Stomach (tissue), 9 donors: ENCODE data around the gene ABCB1. TPM values are rescaled to one million over a fixed set of nuclear protein-coding genes. Genes with fewer than 3 reads are reported as not detected.

Experiments
- DNase-seq, 2 donors: peaks; one replicate each; pipeline versions ENCODE4 v3.0.0 to v3.0.0-alpha.2; 2013 to 2019
- H3K27ac ChIP-seq, 5 donors: fragments of 200-600 bp in 4 of 5; sonication (generic) in 4 of 5; one replicate each; pipeline ENCODE4 v1.5.1; 2013 to 2019; ENCODE audit warnings: mild to moderate bottlenecking in 1 of 5, moderate library complexity in 1 of 5
- H3K27me3 ChIP-seq, 3 donors: fragments of 200-600 bp; sonication (generic); one replicate each; pipeline ENCODE4 v1.5.1; 2017 to 2019; ENCODE audit warnings: mixed run types in 1 of 3
- H3K36me3 ChIP-seq, 4 donors: fragments of 200-600 bp; sonication (generic); 1 replicate in 3 of 4; 2 replicates in 1 of 4; pipeline ENCODE4 v1.5.1; 2016 to 2019
- H3K4me1 ChIP-seq, 4 donors: fragments of 200-600 bp; sonication (generic); one replicate each; pipeline ENCODE4 v1.5.1; 2016 to 2019
- H3K4me3 ChIP-seq, 4 donors: fragments of 200-600 bp; sonication (generic) in 3 of 4; one replicate each; pipeline ENCODE4 v1.5.1; 2016 to 2019; ENCODE audit warnings: mild to moderate bottlenecking in 1 of 4
- H3K9me3 ChIP-seq, 4 donors: fragments of 200-600 bp; sonication (generic); one replicate each; pipeline ENCODE4 v1.5.1; 2016 to 2019
- CTCF ChIP-seq, 7 experiments: fragments of 450-650 bp in 4 of 7; fragments of 200-600 bp in 3 of 7; sonication (generic) in 3 of 7; IDR thresholded peaks; one replicate each; pipeline ENCODE4 v1.5.1; 2016 to 2019; ENCODE audit warnings: antibody characterized with exemption in 7 of 7, control low read depth in 2 of 7, mild to moderate bottlenecking in 1 of 7
- EP300 ChIP-seq: sonication (generic); formaldehyde crosslinking; IDR thresholded peaks from one replicate; pipeline ENCODE4 v1.6.1; 2017; ENCODE audit warnings: antibody characterized with exemption
- POLR2A ChIP-seq, 4 donors: fragments of 450-650 bp; IDR thresholded peaks; one replicate each; pipeline ENCODE4 v1.6.1; 2016; ENCODE audit warnings: antibody characterized with exemption in 4 of 4, control low read depth in 2 of 4, mild to moderate bottlenecking in 1 of 4, moderate library complexity in 1 of 4
- POLR2AphosphoS5 ChIP-seq, 3 donors: sonication (generic); formaldehyde crosslinking; IDR thresholded peaks; one replicate each; pipeline ENCODE4 v1.6.1; 2016; ENCODE audit warnings: antibody characterized with exemption in 3 of 3
- WGBS, 5 donors: extraction: QIAGEN DNeasy Blood & Tissue Kit in 3 of 5; methylation state at CpG; one replicate each; pipeline versions ENCODE4 v1.1.5 to v1.1.7; 2013 to 2018; 5-methylcytosine and 5-hydroxymethylcytosine counted together
- intact Hi-C: fragments of 100-400 bp; cut with DNase I; formaldehyde crosslinking; loops from one replicate; pipeline ENCODE4 v1.15.1; 2023; ENCODE audit warnings: low total_unique reads
- polyA plus RNA-seq, 3 donors: library from polyadenylated mRNA; stranded (reverse); fragments of 200-250 nt; gene quantifications; one replicate each; pipeline ENCODE4 v1.2.3, GENCODE V29; 2013
- total RNA-seq, 5 donors: library from RNA; depleted of rRNA; stranded (reverse); fragments of >200 nt; gene quantifications; one replicate each; pipeline versions ENCODE4 v1.1.0 to v1.2.3, GENCODE V29; 2014 to 2016
- donor health status: healthy with polysubstance abuse.
- donor health status: Bipolar disorder and iron deficiency.
- donor health status: healthy.

The ABCB1 gene
- total and polyA plus RNA-seq, 8 donors, result 0.45 to 10.6 (median 1.7) TPM; not detected in 1

- Histone ChIP-seq H3K4me1 (no peaks in the 10 kb centered on the region), H3K4me3 (no peak overlapping the region), H3K27ac (no peak overlapping the region), H3K9me3 (no peaks in the 10 kb centered on the region), H3K27me3 (no peaks in the 10 kb centered on the region), H3K36me3 (no peaks in the 10 kb centered on the region)
- 57 to 88% (median 70%) methylated on average over 1 of the region's 1 CpG for WGBS, 5 donors
- intact Hi-C loops, result no loop called here
- TF ChIP-seq POLR2A (IDR thresholded peaks at IDR 0.05) (no peak), EP300 (no peak)
- no peak for DNase-seq
Measured at GRCh38 chr7:87498893-87499292, 101.8 kb downstream of the ABCB1 start.

GRCh38 chr7:87497482-87497881, 103.2 kb downstream of the ABCB1 start:
- Histone ChIP-seq H3K4me1 (no peaks in the 10 kb centered on the region), H3K27ac (no peak overlapping the region), H3K4me3 (no peak overlapping the region), H3K27me3 (no peaks in the 10 kb centered on the region), H3K9me3 (no peaks in the 10 kb centered on the region), H3K36me3 (no peaks in the 10 kb centered on the region)
- 61 to 77% (median 74%) methylated on average over 3 of the region's 3 CpGs for WGBS, 5 donors
- intact Hi-C loops, result no loop called here
- DNase-seq, result no peak
- TF ChIP-seq POLR2A (IDR thresholded peaks at IDR 0.05), result no peak
- TF ChIP-seq CTCF (IDR thresholded peaks at IDR 0.05), result no peak
- TF ChIP-seq EP300, result no peak
- TF ChIP-seq POLR2AphosphoS5 (IDR thresholded peaks at IDR 0.05), result no peak

GRCh38 chr7:87495366-87495765, 105.3 kb downstream of the ABCB1 start:
- intact Hi-C loops, result no loop called here
- TF ChIP-seq POLR2A (IDR thresholded peaks at IDR 0.05) (no peak), EP300 (no peak), CTCF (IDR thresholded peaks at IDR 0.05) (no peak), POLR2AphosphoS5 (IDR thresholded peaks at IDR 0.05) (no peak)
- H3K9me3 ChIP-seq, result no peaks in the 10 kb centered on the region
- 66 to 76% (median 72%) methylated on average over 5 of the region's 5 CpGs for WGBS, 5 donors
- H3K4me3 ChIP-seq, result no peak overlapping the region
- no peaks in the 10 kb centered on the region for H3K4me1 ChIP-seq
- H3K27me3 ChIP-seq, result no peaks in the 10 kb centered on the region
- DNase-seq, result no peak
- H3K36me3 ChIP-seq, result no peaks in the 10 kb centered on the region
- H3K27ac ChIP-seq, result no peak overlapping the region

GRCh38 chr7:87494454-87494853, 106.2 kb downstream of the ABCB1 start:
- H3K4me1 ChIP-seq, result no peaks in the 10 kb centered on the region
- no peak overlapping the region for H3K27ac ChIP-seq
- H3K36me3 ChIP-seq, result no peaks in the 10 kb centered on the region
- intact Hi-C loops, result no loop called here
- 87 to 100% (median 95%) methylated on average over 1 of the region's 1 CpG for WGBS, 5 donors
- H3K4me3 ChIP-seq, result no peak overlapping the region
- TF ChIP-seq POLR2AphosphoS5 (IDR thresholded peaks at IDR 0.05), result no peak
- TF ChIP-seq CTCF (IDR thresholded peaks at IDR 0.05), result no peak
- no peak for TF ChIP-seq POLR2A (IDR thresholded peaks at IDR 0.05)
- TF ChIP-seq EP300, result no peak
- H3K9me3 ChIP-seq, result no peaks in the 10 kb centered on the region
- H3K27me3 ChIP-seq, result no peaks in the 10 kb centered on the region
- DNase-seq, result no peak

- H3K27me3 ChIP-seq, result peaks cover 0 to 4% (median 0%) of the 10 kb centered on the region in 3 donors
- intact Hi-C loops, result no loop called here
- H3K4me3 ChIP-seq, result no peak overlapping the region
- no peaks in the 10 kb centered on the region for H3K9me3 ChIP-seq
- H3K36me3 ChIP-seq, result no peaks in the 10 kb centered on the region
- H3K4me1 ChIP-seq, result no peaks in the 10 kb centered on the region
- 84 to 96% (median 93%) methylated on average over 2 of the region's 2 CpGs for WGBS, 5 donors
- TF ChIP-seq EP300 (no peak), POLR2A (IDR thresholded peaks at IDR 0.05) (no peak), POLR2AphosphoS5 (IDR thresholded peaks at IDR 0.05) (no peak), CTCF (IDR thresholded peaks at IDR 0.05) (no peak)
- H3K27ac ChIP-seq, result no peak overlapping the region
- DNase-seq, result no peak
Measured at GRCh38 chr7:87483131-87483530, 117.6 kb downstream of the ABCB1 start.
